Calu3 (cell line): ENCODE measurements around the gene SCYGR4. TPM values are rescaled to one million over a fixed set of nuclear protein-coding genes. Genes with fewer than 3 reads are reported as not detected.
A peak's percentile ranks its signal among the peaks of the same experiment; 100 is the strongest.

ENCODE experiments used
- BruUV-seq: library from RNA; stranded (reverse); fragments of 400-500 nt; replicated peaks from 2 replicates; lab custom pipeline; 2021; lab: Mats Ljungman, UMichigan
- CTCF ChIA-PET: fragments of 300-600 bp; sonication (Branson Sonifier 250); formaldehyde crosslinking; loops from one replicate; lab custom pipeline; 2022; ENCODE audit warnings: antibody characterized with exemption; lab: Charles Lee
- DNase-seq: peaks from one replicate; pipeline ENCODE4 v3.0.0; 2022
- H3K27ac Mint-ChIP-seq: one replicate; pipeline ENCODE4 v1.8.0; 2022; ENCODE audit warnings: mixed read lengths; ENCODE audit not compliant: unreplicated experiment
- H3K27me3 Mint-ChIP-seq: one replicate; pipeline ENCODE4 v1.8.0; 2022; ENCODE audit warnings: mixed read lengths; ENCODE audit not compliant: unreplicated experiment
- H3K36me3 Mint-ChIP-seq: one replicate; pipeline ENCODE4 v1.8.0; 2022; ENCODE audit warnings: mild to moderate bottlenecking, moderate library complexity, mixed read lengths; ENCODE audit not compliant: insufficient read depth, unreplicated experiment
- H3K4me1 Mint-ChIP-seq: one replicate; pipeline ENCODE4 v1.8.0; 2022; ENCODE audit warnings: mild to moderate bottlenecking, low read depth, mixed read lengths; ENCODE audit not compliant: unreplicated experiment
- H3K4me3 Mint-ChIP-seq: one replicate; pipeline ENCODE4 v1.8.0; 2022; ENCODE audit warnings: mild to moderate bottlenecking, low read depth, moderate library complexity, mixed read lengths; ENCODE audit not compliant: unreplicated experiment
- H3K9me3 Mint-ChIP-seq: one replicate; pipeline ENCODE4 v1.8.0; 2022; ENCODE audit warnings: low read depth, mixed read lengths; ENCODE audit not compliant: unreplicated experiment
- CTCF ChIP-seq: fragments of 200-600 bp; IDR thresholded peaks from one replicate; pipeline ENCODE4 v1.8.0; 2022; ENCODE audit warnings: antibody characterized with exemption; ENCODE audit not compliant: unreplicated experiment
- intact Hi-C: fragments of 100-400 bp; cut with micrococcal nuclease; formaldehyde crosslinking; loops from one replicate; pipeline ENCODE4 v1.10.0; 2022; ENCODE audit not compliant: unreplicated experiment
- total RNA-seq: library from RNA; stranded (reverse); gene quantifications from 2 replicates; pipeline ENCODE4 v1.2.3, GENCODE V29; 2022

Gene SCYGR4
- total RNA-seq, 1 experiment from 2014 or later, result not detected

GRCh38 chr2:227654426-227654825 is 37.1 kb downstream of the SCYGR4 start:
- DNase-seq, result no peak
- H3K36me3 Mint-ChIP-seq, result no peaks in the 10 kb centered on the region
- CTCF ChIA-PET, result no interaction called here
- intact Hi-C loops, result no loop called here
- no peak overlapping the region for H3K27ac Mint-ChIP-seq
- no peaks in the 10 kb centered on the region for H3K9me3 Mint-ChIP-seq
- peaks cover 25% of the 10 kb centered on the region for H3K4me1 Mint-ChIP-seq
- no peaks in the 10 kb centered on the region for H3K27me3 Mint-ChIP-seq
- no TSS peak for BruUV-seq
- no peak for TF ChIP-seq CTCF
- no peak overlapping the region for H3K4me3 Mint-ChIP-seq

GRCh38 chr2:227655454-227655853 is 38.2 kb downstream of the SCYGR4 start:
- intact Hi-C loops, result loop anchor here (5.0 kb wide), 1 partner anchor 62 kb away; the partner anchor contains the start of gene SLC19A3
- CTCF ChIA-PET, result no interaction called here
- no peaks in the 10 kb centered on the region for H3K36me3 Mint-ChIP-seq
- H3K4me1 Mint-ChIP-seq, result peaks cover 25% of the 10 kb centered on the region
- H3K27ac Mint-ChIP-seq, result peak overlapping the region; percentile 14
- no peaks in the 10 kb centered on the region for H3K9me3 Mint-ChIP-seq
- no peaks in the 10 kb centered on the region for H3K27me3 Mint-ChIP-seq
- H3K4me3 Mint-ChIP-seq, result no peak overlapping the region
- DNase-seq, result peak; percentile 9
- BruUV-seq, result no TSS peak
- TF ChIP-seq CTCF, result no peak

GRCh38 chr2:227657199-227657845 is 40.0 kb downstream of the SCYGR4 start:
- peaks cover 25% of the 10 kb centered on the region for H3K4me1 Mint-ChIP-seq
- no peaks in the 10 kb centered on the region for H3K9me3 Mint-ChIP-seq
- CTCF ChIA-PET, result interaction anchor here (0.7 to 2.6 kb wide), 12 partner anchors 9 to 214 kb away, joined by 3 to 64 read pairs (median 5); partner anchors contain the start of genes DAW1 and SLC19A3
- BruUV-seq, result no TSS peak
- H3K36me3 Mint-ChIP-seq, result no peaks in the 10 kb centered on the region
- H3K4me3 Mint-ChIP-seq, result no peak overlapping the region
- TF ChIP-seq CTCF, result no peak
- no peaks in the 10 kb centered on the region for H3K27me3 Mint-ChIP-seq
- intact Hi-C loops, result loop anchor here (5.0 kb wide), 1 partner anchor 60 kb away; the partner anchor contains the start of gene SLC19A3
- no peak overlapping the region for H3K27ac Mint-ChIP-seq
- DNase-seq, result no peak

GRCh38 chr2:227661025-227661649 is 43.8 kb downstream of the SCYGR4 start:
- no TSS peak for BruUV-seq
- H3K27ac Mint-ChIP-seq, result no peak overlapping the region
- CTCF ChIA-PET, result no interaction called here
- no peak for DNase-seq
- intact Hi-C loops, result no loop called here
- no peak for TF ChIP-seq CTCF
- H3K27me3 Mint-ChIP-seq, result no peaks in the 10 kb centered on the region
- H3K4me1 Mint-ChIP-seq, result no peaks in the 10 kb centered on the region
- H3K36me3 Mint-ChIP-seq, result no peaks in the 10 kb centered on the region
- no peak overlapping the region for H3K4me3 Mint-ChIP-seq
- H3K9me3 Mint-ChIP-seq, result no peaks in the 10 kb centered on the region
